HG02798 (cell line): ENCODE data around the gene CRK.
"Not testable (repeated sequence)": the region's sequence is repeated elsewhere in the genome, so short reads cannot be mapped to it uniquely, and the experiment has no call there.

ENCODE experiments used
- ATAC-seq: cut with Tn5 transposase; IDR thresholded peaks from one replicate; pipeline ENCODE4 v1.9.1; 2021; ENCODE audit warnings: mild to moderate bottlenecking; ENCODE audit not compliant: unreplicated experiment, poor library complexity

The CRK gene

GRCh38 chr17:1435326-1435725, 20.7 kb downstream of the CRK start:
- ATAC-seq, result no peak

DNA sequence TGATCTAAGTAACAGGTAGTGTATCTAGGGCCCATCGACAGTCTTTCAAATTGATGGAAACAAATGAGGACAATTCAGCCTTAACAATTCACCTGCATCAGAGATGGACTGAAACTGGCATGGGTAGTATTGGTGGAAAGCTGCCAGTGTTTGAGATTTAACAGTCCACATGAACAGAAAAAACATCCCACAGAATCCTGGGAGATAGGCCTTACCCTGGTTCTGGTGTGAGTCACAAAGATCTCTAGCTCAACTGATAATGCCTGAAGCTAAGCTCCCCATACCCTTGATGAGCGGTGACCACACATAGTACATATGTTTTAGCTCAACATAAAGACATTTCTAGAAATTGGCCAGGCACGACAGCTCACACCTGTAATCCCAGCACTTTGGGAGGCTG, 21.9 kb downstream of the CRK start:
- no peak for ATAC-seq

- no peak for ATAC-seq
These were observed 24.4 kb downstream of the CRK start for GRCh38 chr17:1431631-1432104.

- ATAC-seq, result no peak
These were observed 32.4 kb downstream of the CRK start for GRCh38 chr17:1423456-1424135.

- ATAC-seq, result no peak
These were observed 33.1 kb downstream of the CRK start for GRCh38 chr17:1422885-1423284.

GRCh38 chr17:1421470-1421869, 34.6 kb downstream of the CRK start:
- no peak for ATAC-seq

DNA sequence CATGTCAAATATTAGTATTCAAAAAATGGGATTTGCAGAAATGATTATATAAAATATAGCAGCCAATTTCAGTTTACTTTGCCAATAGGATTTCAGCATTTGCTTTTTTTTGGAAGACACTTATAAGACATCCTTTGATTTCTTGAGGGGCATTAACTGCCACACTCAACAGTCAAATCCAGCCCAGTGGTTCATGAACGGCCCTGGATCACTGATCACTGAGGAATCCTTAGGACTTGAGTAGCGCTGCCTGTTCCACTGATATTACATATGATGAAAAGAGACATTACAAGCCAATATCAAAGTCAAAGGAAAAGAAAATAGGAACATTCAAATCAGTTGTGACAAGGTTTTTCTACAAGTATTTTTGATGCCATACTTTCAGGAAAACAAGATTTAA, 35.1 kb downstream of the CRK start:
- no peak for ATAC-seq

GRCh38 chr17:1420163-1420562, 35.9 kb downstream of the CRK start:
- no peak for ATAC-seq

- ATAC-seq, result not testable (repeated sequence)
These were observed 37.6 kb downstream of the CRK start for GRCh38 chr17:1418476-1418875.

DNA sequence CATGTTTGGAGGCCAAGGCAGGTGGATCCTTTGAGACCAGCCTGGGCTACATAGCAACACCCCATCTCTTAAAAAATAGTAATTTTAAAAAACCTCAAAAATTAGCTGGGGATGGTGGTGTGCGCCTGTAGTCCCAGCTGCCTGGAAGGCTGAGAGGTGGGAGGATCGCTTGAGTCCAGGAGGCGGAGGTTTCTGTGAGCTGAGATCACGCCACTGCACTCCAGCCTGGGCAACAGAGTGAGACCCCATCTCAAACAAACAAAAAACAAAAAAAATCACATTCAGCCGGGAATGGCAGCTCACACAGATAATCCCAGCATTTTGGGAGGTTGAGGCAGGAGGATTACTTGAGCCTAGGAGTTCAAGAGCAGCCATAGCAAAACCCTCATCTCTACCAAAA, 39.6 kb downstream of the CRK start:
- no peak for ATAC-seq

DNA sequence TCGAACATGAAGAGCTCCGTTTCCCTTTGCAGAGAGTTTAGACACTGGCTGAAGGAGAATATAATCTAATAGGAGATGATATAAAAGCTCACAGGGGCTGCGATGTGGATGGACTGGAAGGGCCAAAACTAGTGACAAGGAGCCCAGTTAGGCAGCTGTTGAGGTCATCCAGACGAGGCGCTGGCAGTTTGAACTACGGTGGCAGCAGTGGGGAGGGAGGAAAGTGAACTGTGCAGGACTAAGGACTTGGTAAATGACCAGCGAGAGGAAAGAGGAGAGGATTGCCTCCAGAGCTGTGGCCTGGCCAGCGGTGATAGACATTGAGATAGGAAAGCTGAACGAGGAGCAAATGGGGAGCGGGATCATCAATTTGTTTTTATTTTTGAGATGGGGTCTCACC, 41.4 kb downstream of the CRK start:
- ATAC-seq, result no peak

DNA sequence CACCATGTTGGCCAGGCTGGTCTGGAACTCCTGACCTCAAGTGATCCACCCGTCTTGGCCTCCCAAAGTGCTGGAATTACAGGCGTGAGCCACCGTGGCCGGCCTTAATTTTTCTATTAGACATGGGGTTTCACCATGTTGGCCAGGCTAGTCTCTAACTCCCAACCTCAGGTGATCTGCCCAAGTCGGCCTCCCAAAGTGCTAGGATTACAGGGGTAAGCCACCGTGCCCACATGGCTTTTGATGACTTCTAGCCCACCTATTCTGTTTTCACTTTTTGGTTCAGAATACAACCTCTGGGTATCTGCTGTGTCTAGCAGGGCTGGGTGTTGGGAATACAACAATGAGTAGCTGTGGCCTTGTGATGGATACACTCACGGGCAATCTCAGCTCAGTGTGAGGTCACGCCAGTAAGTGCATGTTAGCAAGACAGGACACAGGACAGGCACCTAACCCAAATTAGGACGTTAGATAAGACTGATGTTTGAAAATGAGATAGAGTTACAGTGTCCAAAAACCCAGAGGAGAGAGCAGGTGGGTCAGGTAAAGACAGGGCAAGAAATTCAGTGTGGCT, 41.9 kb downstream of the CRK start:
- ATAC-seq, result no peak

- no peak for ATAC-seq
These were observed 42.7 kb downstream of the CRK start for GRCh38 chr17:1413281-1413791.

DNA sequence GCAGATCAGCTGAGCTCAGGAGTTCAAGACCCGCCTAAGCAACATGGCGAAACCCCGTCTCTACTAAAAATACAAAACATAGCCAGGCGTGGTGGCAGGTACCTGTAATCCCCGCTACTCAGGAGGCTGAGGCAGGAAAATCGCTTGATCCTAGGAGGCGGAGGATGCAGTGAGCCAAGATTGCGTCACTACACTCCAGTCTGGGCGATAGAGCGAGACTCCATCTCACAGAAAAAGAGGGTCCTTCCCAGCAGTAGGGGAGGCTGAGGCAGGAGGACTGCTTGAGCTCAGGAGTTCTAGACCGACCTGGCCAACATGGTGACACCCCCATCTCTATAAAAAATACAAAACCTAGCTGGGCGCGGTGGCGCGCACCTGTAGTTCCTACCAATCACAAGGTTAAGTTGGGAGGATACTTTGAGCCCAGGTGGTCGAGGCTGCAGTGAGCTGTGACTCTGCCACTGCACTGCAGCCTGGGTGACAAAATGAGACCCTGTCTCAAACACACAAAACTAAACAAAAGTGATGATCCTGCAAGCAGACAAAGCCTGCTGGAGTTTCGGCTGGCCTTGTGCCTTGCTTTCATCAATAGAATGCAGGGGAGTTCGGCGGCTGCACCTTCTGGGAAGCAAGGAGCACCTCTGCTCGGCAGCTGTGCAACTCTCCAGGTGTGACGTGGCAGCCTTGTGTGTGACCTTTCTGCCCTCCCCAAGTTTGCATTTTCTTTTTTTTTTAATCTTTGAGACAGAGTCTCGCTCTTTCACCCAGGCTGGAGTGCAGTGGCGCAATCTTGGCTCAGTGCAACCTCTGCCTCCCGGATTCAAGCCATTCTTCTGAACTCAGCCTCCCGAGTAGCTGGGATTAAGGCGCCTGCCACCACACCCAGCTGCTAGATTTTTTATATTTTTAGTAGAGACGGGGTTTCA, 43.6 kb downstream of the CRK start:
- ATAC-seq, result no peak

- ATAC-seq, result no peak
These were observed 53.8 kb downstream of the CRK start for GRCh38 chr17:1402262-1402586.

DNA sequence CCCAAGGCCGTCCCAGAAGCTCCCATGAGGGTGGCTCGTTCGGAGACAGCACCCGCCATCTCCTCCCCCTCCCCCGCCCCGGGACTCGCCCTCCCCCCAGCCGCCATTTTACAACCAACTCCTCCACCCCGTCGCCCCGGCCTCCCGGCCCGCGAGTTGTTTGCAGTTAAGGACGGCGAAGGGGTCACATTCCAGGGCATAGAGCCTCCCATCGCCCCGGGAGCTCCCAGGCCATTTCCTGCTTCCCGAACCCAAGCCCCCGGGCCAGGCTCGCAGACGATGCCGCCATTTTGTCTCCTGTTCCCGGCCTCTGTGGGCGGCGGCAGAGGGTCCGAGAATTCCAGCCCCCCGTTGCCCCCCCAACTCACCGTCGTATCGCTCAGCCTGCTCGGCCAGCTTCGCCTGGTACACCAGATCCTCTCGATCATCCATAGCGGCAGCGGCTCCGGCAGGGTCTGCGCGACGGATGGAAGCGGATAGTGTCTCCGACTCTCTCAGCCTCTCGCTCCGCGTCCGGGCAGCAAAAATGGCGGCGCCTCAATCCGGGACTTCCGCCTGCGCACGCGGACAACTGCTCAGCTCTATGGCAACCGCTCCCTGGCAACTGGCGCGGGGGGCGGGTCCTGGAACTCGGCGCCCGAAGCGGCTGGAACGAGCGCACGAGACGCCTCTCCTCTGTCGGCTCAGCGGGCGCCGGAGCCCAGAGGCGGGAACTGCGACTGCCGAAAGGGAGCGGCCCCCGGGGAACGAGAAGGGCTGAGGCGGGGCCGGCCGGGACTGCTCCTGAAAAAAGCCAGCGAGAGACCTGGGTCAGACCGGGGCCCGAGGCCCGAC, 56.1 kb downstream of the CRK start, which contains the start of gene YWHAE:
Gene YWHAE (minus strand): TSS at position 544 of the 834 bp plus-strand sequence. CDS start 112 bp downstream, at position 432.
- ATAC-seq, result peak; percentile 96

DNA sequence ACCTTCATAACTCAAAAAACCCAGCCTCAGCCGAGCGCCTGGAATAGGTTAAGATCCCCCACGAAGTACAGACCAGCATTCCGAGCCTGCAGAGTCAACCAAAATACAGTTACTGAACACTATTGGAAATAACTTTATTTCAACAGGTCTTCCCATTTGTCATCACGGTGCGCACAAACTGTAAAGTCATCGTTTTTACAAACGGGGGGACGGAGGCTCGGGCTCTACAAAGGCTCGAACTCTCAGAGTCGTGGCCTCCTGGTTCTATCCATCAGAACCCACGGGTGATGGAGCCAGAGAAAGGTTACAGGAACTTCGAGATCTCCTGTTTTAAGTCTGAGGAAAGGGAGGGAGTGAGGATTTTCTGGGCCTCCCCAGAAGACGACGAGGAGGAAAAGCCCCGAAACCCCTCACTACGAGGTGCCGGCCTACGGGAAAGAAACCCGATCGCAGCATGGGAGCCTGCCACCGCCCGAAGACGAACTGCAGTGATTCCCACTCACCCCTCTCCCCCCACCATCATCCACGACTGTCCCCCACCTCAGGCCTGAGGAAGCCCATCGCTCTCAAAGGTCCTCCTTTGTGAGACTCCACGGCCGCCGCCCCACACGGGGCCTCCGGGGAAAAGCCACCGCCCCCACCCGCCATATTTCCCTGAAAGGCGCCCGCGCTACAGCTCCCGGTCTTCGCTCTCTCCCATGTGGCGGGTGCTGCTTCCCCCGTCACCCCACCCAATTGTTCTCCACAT, 56.9 kb downstream of the CRK start:
- ATAC-seq, result peak; percentile 20

GRCh38 chr17:1398028-1398427, 58.0 kb downstream of the CRK start:
- ATAC-seq, result no peak

GRCh38 chr17:1395876-1396665, 60.0 kb downstream of the CRK start:
- ATAC-seq, result not testable (repeated sequence)
